GM12864 (cell line): Measurements from ENCODE around the gene MYBPC3.
A peak's percentile ranks its signal among the peaks of the same experiment; 100 is the strongest.

Experiments used
- DNase-seq: peaks from one replicate; pipeline ENCODE4 v3.0.0-alpha.2; 2011; ENCODE audit warnings: low read depth
- H3K4me3 ChIP-seq: 2 replicates; pipeline ENCODE4 v1.5.1; 2011; ENCODE audit warnings: mild to moderate bottlenecking, low read depth, low read length, control low read depth
- TF ChIP-seq, protein P1 (sequence below): IDR thresholded peaks from 2 replicates; pipeline ENCODE4 v1.5.1; 2011; ENCODE audit warnings: low read depth, mild to moderate bottlenecking, moderate library complexity, low read length, control low read depth, inconsistent platforms; ENCODE audit errors: missing control alignments

MYBPC3 gene

DNA sequence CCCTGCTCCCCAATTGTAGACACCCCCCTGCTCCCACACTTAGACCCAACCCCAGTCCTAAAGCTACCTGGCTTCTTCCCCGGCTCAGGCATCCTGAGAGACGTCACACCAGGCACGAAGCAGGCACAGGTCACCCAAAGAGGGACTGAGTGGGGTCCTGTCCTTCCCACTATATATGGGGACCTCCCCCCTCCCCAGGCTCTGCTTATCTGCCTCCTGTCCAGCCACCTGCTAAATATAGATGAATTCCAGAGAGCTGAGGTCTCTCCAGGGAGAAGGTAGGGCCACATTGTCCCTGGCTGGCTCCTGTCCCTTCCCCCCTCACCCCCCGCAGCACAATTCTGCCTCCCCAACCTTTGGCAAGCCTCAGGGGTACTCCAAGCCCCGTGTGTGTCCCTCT is at the start of gene MYBPC3:
MYBPC3 (minus strand) TSS at position 147 of the 400 bp plus-strand sequence; CDS start at position 92, 55 bp downstream.
- TF ChIP-seq, protein P1, sequence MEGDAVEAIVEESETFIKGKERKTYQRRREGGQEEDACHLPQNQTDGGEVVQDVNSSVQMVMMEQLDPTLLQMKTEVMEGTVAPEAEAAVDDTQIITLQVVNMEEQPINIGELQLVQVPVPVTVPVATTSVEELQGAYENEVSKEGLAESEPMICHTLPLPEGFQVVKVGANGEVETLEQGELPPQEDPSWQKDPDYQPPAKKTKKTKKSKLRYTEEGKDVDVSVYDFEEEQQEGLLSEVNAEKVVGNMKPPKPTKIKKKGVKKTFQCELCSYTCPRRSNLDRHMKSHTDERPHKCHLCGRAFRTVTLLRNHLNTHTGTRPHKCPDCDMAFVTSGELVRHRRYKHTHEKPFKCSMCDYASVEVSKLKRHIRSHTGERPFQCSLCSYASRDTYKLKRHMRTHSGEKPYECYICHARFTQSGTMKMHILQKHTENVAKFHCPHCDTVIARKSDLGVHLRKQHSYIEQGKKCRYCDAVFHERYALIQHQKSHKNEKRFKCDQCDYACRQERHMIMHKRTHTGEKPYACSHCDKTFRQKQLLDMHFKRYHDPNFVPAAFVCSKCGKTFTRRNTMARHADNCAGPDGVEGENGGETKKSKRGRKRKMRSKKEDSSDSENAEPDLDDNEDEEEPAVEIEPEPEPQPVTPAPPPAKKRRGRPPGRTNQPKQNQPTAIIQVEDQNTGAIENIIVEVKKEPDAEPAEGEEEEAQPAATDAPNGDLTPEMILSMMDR, result no peak
- no peak within 1 kb of the TSS for H3K4me3 ChIP-seq
- no peak for DNase-seq

DNA sequence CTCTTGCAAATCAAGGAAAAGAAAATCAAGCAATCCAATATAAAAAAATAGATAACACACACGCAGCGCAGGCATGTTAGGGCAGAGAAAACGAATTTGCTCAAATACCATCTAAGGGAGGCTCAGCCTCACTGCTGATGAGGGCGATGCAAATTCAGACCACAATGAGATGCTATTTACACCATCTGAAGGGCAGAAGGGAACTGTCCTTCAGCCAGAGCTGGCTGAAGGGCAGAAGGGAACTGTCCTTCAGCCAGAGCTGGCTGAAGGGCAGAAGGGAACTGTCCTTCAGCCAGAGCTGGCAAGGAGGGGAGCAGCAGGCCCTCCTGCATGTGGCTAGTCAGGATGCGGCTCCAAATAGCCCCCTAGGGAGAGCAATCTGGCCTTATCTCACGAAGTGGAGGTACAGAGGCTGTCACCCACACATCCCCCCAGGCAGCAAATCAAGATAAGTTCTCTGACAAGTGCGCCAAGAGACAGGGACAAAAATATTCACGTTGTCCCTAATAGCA is 48.3 kb upstream of the MYBPC3 start:
- H3K4me3 ChIP-seq, result peak overlapping the region; percentile 9
- TF ChIP-seq, protein P1, result no peak
- DNase-seq, result no peak

DNA sequence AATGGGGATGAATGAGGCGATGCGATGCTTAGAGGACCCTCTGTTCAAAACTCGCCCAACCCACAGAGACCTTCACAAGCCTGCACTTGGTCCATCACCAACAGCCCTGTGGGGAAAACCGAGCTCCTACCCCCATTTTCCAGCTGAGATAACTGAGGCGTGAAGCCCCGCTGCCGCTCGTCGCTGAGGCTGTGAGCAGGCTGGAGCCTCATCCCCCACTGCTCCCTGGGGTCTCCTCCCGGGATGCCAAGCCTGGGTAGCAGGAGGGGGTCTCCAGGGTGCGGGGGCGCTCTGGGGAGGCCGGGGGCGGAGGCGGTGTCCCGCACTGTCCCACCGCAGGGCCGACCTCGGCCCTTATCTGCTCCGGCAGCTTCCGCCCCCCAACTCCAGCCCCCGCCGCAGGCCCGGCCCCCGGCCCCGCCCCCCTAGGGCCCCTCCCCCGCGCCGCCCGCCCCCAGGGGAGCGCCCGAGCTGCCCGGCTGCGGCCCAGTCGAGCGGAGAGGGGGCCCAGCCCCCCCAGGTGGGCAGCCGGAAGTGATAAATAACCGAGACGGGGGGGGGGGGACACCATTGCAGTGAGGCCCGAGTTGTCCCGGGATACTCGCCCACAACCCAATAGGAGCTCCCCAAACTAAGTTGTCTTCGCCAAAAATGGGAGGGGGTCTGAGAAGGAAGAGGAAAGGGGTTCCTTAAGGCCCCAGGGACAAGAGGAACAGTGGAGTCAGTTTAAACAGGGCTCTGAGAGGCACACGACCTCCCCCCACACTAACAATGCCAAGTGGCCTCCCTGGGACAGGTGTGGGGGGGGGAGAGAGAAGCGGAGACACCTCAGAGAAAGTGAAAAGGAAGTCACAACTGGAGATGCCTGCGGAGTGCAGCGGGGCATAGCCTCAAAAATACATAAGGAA is 47.6 kb upstream of the MYBPC3 start:
- no peak for DNase-seq
- H3K4me3 ChIP-seq, result peak overlapping the region; percentile 61
- TF ChIP-seq, protein P1, result no peak

DNA sequence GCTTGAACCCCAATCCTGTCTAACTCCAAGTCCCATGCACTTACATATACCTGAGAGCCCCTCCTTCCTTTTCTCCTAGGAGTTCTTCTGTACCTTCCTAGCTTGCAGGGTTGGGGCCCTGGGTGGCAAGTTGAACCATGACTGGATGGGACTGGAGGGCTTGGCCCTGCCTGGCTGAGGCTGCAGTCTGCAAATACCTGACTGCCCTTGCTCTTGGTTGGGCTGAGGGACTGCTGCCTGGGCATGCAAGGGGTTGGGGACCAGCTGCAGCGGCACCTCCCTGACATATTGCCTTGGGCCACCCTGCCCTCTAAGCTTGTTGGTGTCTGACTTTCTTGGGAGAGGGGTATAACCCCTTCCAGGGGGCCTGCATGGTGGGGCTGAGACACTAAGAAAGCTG is 46.0 kb upstream of the MYBPC3 start:
- H3K4me3 ChIP-seq, result no peak overlapping the region
- no peak for DNase-seq
- TF ChIP-seq, protein P1, result no peak

DNA sequence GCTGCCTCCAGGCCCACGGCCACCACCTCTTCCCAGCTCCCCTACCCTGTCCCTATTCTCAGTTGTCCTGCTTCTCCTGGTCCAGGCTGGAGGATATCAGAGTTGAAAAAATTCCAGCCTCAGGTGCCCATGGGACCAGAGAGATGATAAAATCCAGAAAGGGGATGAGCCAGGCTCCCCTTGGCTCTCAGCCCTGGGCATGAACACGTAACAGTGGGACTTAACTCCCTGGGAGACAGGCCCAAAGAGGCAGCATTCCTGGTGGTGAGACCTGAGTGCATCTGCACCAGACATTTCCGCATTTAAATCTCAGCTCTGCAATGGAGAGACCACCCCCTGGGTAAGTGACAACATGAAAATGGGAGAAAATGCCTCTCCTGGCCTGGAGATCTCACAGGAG is 45.5 kb upstream of the MYBPC3 start:
- TF ChIP-seq, protein P1, result no peak
- DNase-seq, result no peak
- H3K4me3 ChIP-seq, result no peak overlapping the region

DNA sequence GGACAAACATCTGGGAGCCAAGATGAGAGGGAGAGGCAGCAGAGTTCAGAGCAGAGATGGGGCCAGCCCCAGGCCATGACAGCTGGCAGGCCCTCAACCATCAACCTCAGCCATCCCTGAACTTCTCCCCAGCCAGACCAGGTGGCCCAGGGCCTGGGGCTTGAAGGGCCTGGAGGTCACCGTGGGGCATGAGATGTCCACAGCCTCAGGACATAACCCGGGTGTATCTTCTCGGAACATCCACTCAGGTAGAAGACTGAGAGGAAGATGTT is 43.5 kb upstream of the MYBPC3 start:
- DNase-seq, result no peak
- no peak overlapping the region for H3K4me3 ChIP-seq
- TF ChIP-seq, protein P1, result no peak
